ENCODE results near the gene HPSE2. TPM values are rescaled to one million over a fixed set of nuclear protein-coding genes. Genes with fewer than 3 reads are reported as not detected.

The HPSE2 gene
- total RNA-seq, 1 experiment from 2014 or later = 0.05 TPM

GRCh38 chr10:98433371-98433770 is 802.3 kb downstream of the HPSE2 start:
- ATAC-seq = no peak
- Histone ChIP-seq H4K20me1 (ENCODE audit: insufficient read depth) (no peaks in the 10 kb centered on the region), H3K27me3 (ENCODE audit: insufficient read depth, low read length) (no peaks in the 10 kb centered on the region), H3K27ac (ENCODE audit: low read depth, low read length) (no peak overlapping the region), H3K9me2 (ENCODE audit: insufficient read depth) (no peaks in the 10 kb centered on the region), H3K4me1 (ENCODE audit: control insufficient read depth in 1 of 2, insufficient read depth in 2 of 2, low read length in 2 of 2) (peaks cover 0 to 12% of the 10 kb centered on the region in 2 experiments; a peak in 3 of 4 replicates), H3K9me3 (ENCODE audit: control insufficient read depth in 1 of 2, insufficient read depth in 1 of 2, low read depth in 1 of 2, low read length in 2 of 2) (no peaks in the 10 kb centered on the region), H3K36me3 (ENCODE audit: control insufficient read depth in 1 of 2, insufficient read depth in 2 of 2, low read length in 2 of 2) (peaks cover 19 to 35% of the 10 kb centered on the region in 2 experiments; a peak in 3 of 4 replicates), H3K9ac (ENCODE audit: low read length) (no peak overlapping the region), H3K4me2 (ENCODE audit: low read length) (no peak overlapping the region), H2AFZ (ENCODE audit: low read depth, low read length, poor library complexity, severe bottlenecking) (no peak overlapping the region), H3K4me3 (replicated peaks in 1 of 2; ENCODE audit: low read depth in 1 of 2, low read length in 2 of 2) (no peak overlapping the region), H3K79me2 (ENCODE audit: insufficient read depth, low read length) (no peaks in the 10 kb centered on the region)
- intact Hi-C loops (cut with micrococcal nuclease) = no loop called here
- DNase-seq (ENCODE audit: low read depth, low spot score) = no peak
- no TSS peak for BruUV-seq (replicated peaks)
- ChIA-PET RAD21 (ENCODE audit: low non-redundant PET in 1 of 2, low total read pairs in 2 of 2, uncharacterized antibody in 2 of 2, unreplicated experiment in 2 of 2) (interaction anchor here in 1 of 2 experiments (1.0 kb wide), 1 partner anchor 8 kb away, joined by 3 read pairs; no protein-coding TSS in a partner anchor), POLR2A (no interaction called here), CTCF (interaction anchor here (1.4 to 3.8 kb wide), 2 partner anchors 8 to 10 kb away, joined by 3 to 22 read pairs; no protein-coding TSS in a partner anchor)
- no peak for TF ChIP-seq ATF3 (IDR thresholded peaks at IDR 0.05)
- no peak for TF ChIP-seq REST (IDR thresholded peaks at IDR 0.05; ENCODE audit: low read depth)
- no peak for TF ChIP-seq FOSL1 (IDR thresholded peaks at IDR 0.05; ENCODE audit: low read depth)
- TF ChIP-seq YY1 (IDR thresholded peaks at IDR 0.05; ENCODE audit: extremely low read depth, insufficient replicate concordance, low read depth, low read length) = no peak
- TF ChIP-seq SRF (IDR thresholded peaks at IDR 0.05; ENCODE audit: low read depth) = no peak
- TF ChIP-seq ZFX (IDR thresholded peaks at IDR 0.05) = no peak
- TF ChIP-seq TCF7L2 (IDR thresholded peaks at IDR 0.05; ENCODE audit: borderline replicate concordance, extremely low read depth, insufficient read depth, insufficient read length) = no peak
- no peak for TF ChIP-seq CBX3 (IDR thresholded peaks at IDR 0.05; ENCODE audit: low read depth)
- no peak for TF ChIP-seq MAX (IDR thresholded peaks at IDR 0.05)
- no peak for TF ChIP-seq POLR2A (IDR thresholded peaks at IDR 0.05; ENCODE audit: borderline replicate concordance, extremely low read depth, insufficient read depth, insufficient read length)
- TF ChIP-seq ZBTB33 (IDR thresholded peaks at IDR 0.05; ENCODE audit: extremely low read depth, insufficient replicate concordance, low read length) = no peak
- TF ChIP-seq CEBPB (IDR thresholded peaks at IDR 0.05; ENCODE audit: low read depth) = no peak
- TF ChIP-seq JUND (IDR thresholded peaks at IDR 0.05) = no peak
- no peak for TF ChIP-seq ZNF274 (IDR thresholded peaks at IDR 0.05; ENCODE audit: low read depth, low read length)
- TF ChIP-seq CTCF (IDR thresholded peaks at IDR 0.05 in 2 of 3, conservative IDR thresholded peaks at IDR 0.05 in 1 of 3; ENCODE audit: borderline replicate concordance in 1 of 3, insufficient read depth in 1 of 3, low read depth in 2 of 3, low read length in 2 of 3) = no peak
- no peak for TF ChIP-seq RAD21 (IDR thresholded peaks at IDR 0.05; ENCODE audit: low read depth)

Data from HCT116 (cell line).